K562 (cell line): ENCODE data around the gene USB1. TPM values are rescaled to one million over a fixed set of nuclear protein-coding genes. Genes with fewer than 3 reads are reported as not detected.

ENCODE experiments used
- ATAC-seq: fragments of 200-7000 bp; cut with Tn5 transposase; 3 replicates; pipeline ENCODE4 v1.9.1; 2020; ENCODE audit warnings: moderate library complexity
- BruUV-seq: library from RNA; stranded (reverse); fragments of 400-500 nt; replicated peaks from 2 replicates; lab custom pipeline; 2021; lab: Mats Ljungman, UMichigan
- CTCF ChIA-PET: fragments of 300-600 bp; formaldehyde crosslinking; extraction: SDS; loops from one replicate; lab custom pipeline; 2021; ENCODE audit warnings: low intra/inter-chr PET ratio; lab: Yijun Ruan, JAX
- POLR2A ChIA-PET: fragments of 300-600, 350-650 bp; sonication (Branson Sonifier 250); formaldehyde crosslinking; extraction: SDS; loops from one replicate; lab custom pipeline; 2021; ENCODE audit warnings: antibody characterized with exemption, inconsistent platforms; lab: Yijun Ruan, JAX
- DNase-seq, 4 experiments: peaks; one replicate each; pipeline versions ENCODE4 v3.0.0 to v3.0.0-alpha.2; 2011 to 2018; ENCODE audit warnings: low spot score in 3 of 4, mixed read lengths in 3 of 4; ENCODE audit errors: extremely low read depth in 1 of 4
- FAIRE-seq: peaks from 2 replicates; lab custom pipeline; 2011; peaks lifted over from hg19 to GRCh38; lab: Jason Lieb, UNC
- H2AFZ ChIP-seq: 2 replicates; pipeline ENCODE4 v1.6.0; 2011; ENCODE audit warnings: low read depth, low read length, control low read depth, inconsistent platforms
- H3K27ac ChIP-seq: fragments of 200-600 bp; 3 replicates; pipeline ENCODE4 v1.8.0; 2011; ENCODE audit warnings: low read depth, mild to moderate bottlenecking, control low read depth, inconsistent platforms, low read length, moderate library complexity, mixed read lengths; ENCODE audit errors: extremely low read depth
- H3K27me3 ChIP-seq, 2 experiments: fragments of 300-600 bp in 1 of 2; 2 replicates in 1 of 2; 3 replicates in 1 of 2; pipeline versions ENCODE4 v1.6.0 to v1.8.0; 2011; ENCODE audit warnings: inconsistent platforms in 2 of 2, low read length in 2 of 2, mild to moderate bottlenecking in 1 of 2, mixed read lengths in 1 of 2, moderate library complexity in 1 of 2; ENCODE audit not compliant: control insufficient read depth in 2 of 2, insufficient read depth in 2 of 2
- H3K36me3 ChIP-seq: fragments of 300-600 bp; 3 replicates; pipeline ENCODE4 v1.8.0; 2011; ENCODE audit warnings: mild to moderate bottlenecking, low read length, inconsistent platforms; ENCODE audit not compliant: control insufficient read depth, insufficient read depth
- H3K4me1 ChIP-seq, 2 experiments: fragments of 200-600 bp in 1 of 2; replicated peaks in 1 of 2; 2 replicates in 1 of 2; 3 replicates in 1 of 2; pipeline versions ENCODE4 v1.5.1 to v1.8.0; 2011; ENCODE audit warnings: inconsistent platforms in 2 of 2, low read length in 2 of 2, mild to moderate bottlenecking in 1 of 2, mixed read lengths in 1 of 2, moderate library complexity in 1 of 2; ENCODE audit not compliant: control insufficient read depth in 2 of 2, insufficient read depth in 2 of 2
- H3K4me2 ChIP-seq: 2 replicates; pipeline ENCODE4 v1.6.1; 2011; ENCODE audit warnings: low read length, control low read depth, inconsistent platforms, mixed read lengths; ENCODE audit not compliant: insufficient read depth
- H3K4me3 ChIP-seq: fragments of 200-600 bp; sonication (generic), shearing (Covaris generic); 2 replicates; pipeline ENCODE4 v1.5.1; 2016; ENCODE audit warnings: control low read depth, inconsistent platforms
- H3K79me2 ChIP-seq: fragments of 200-600 bp; 3 replicates; pipeline ENCODE4 v1.8.0; 2011; ENCODE audit warnings: low read length, inconsistent platforms; ENCODE audit not compliant: control insufficient read depth, insufficient read depth
- H3K9ac ChIP-seq, 2 experiments: 2 replicates each; pipeline versions ENCODE4 v1.6.0 to v1.6.1; 2011; ENCODE audit warnings: low read depth in 2 of 2, low read length in 2 of 2, control low read depth in 1 of 2, inconsistent platforms in 1 of 2, mild to moderate bottlenecking in 1 of 2, mixed read lengths in 1 of 2; ENCODE audit not compliant: insufficient read depth in 1 of 2
- H3K9me1 ChIP-seq: one replicate; pipeline ENCODE4 v1.6.0; 2011; ENCODE audit warnings: inconsistent platforms, mild to moderate bottlenecking, low read length, moderate library complexity; ENCODE audit not compliant: control insufficient read depth, insufficient read depth
- H3K9me3 ChIP-seq: replicated peaks from 2 replicates; pipeline ENCODE4 v1.5.1; 2011; ENCODE audit warnings: low read depth, low read length, inconsistent platforms; ENCODE audit not compliant: control insufficient read depth, insufficient read depth
- H4K20me1 ChIP-seq: replicated peaks from 2 replicates; pipeline ENCODE4 v1.6.1; 2011; ENCODE audit warnings: low read length, inconsistent platforms, mixed read lengths; ENCODE audit not compliant: control insufficient read depth, insufficient read depth
- AFF1 ChIP-seq, 2 experiments: fragments of 450-650 bp; IDR thresholded peaks; 2 replicates each; pipeline ENCODE4 v1.6.1; 2018; ENCODE audit warnings: mild to moderate bottlenecking in 2 of 2, low read depth in 1 of 2; ENCODE audit not compliant: partially characterized antibody in 2 of 2
- CTCF ChIP-seq, 3 experiments: IDR thresholded peaks in 2 of 3; conservative IDR thresholded peaks in 1 of 3; 2 replicates each; pipeline ENCODE4 v1.5.1; 2011 to 2012; ENCODE audit warnings: low read length in 3 of 3, mild to moderate bottlenecking in 3 of 3, control low read depth in 2 of 3, improper control_type of control experiment in 1 of 3, inconsistent platforms in 1 of 3, low read depth in 1 of 3, mixed read lengths in 1 of 3, moderate library complexity in 1 of 3; ENCODE audit not compliant: insufficient read depth in 2 of 3
- HNRNPK ChIP-seq: fragments of 200-400 bp; formaldehyde crosslinking; IDR thresholded peaks from one replicate; pipeline ENCODE4 v1.6.1; 2018; ENCODE audit warnings: mild to moderate bottlenecking, low read depth, low read length; ENCODE audit not compliant: poor library complexity, severe bottlenecking
- HNRNPLL ChIP-seq: fragments of 200-400 bp; formaldehyde crosslinking; IDR thresholded peaks from 2 replicates; pipeline ENCODE4 v1.6.1; 2017; ENCODE audit warnings: low read length, low read depth, mild to moderate bottlenecking; ENCODE audit not compliant: poor library complexity, severe bottlenecking
- NEUROD1 ChIP-seq: fragments of 150-350 bp; IDR thresholded peaks from 2 replicates; pipeline ENCODE4 v1.6.1; 2014; ENCODE audit warnings: borderline replicate concordance, low read length, low read depth; ENCODE audit not compliant: partially characterized antibody
- PURB ChIP-seq: sonication (generic); formaldehyde crosslinking; IDR thresholded peaks from 2 replicates; pipeline ENCODE4 v1.9.0; 2021; ENCODE audit warnings: low read depth, mild to moderate bottlenecking, missing genetic modification reagents
- SP1 ChIP-seq: sonication (generic); formaldehyde crosslinking; IDR thresholded peaks from 2 replicates; pipeline ENCODE4 v1.8.1; 2022; ENCODE audit warnings: mild to moderate bottlenecking, missing genetic modification reagents
- TRIM28 ChIP-seq: fragments of 450-650 bp; IDR thresholded peaks from 2 replicates; pipeline ENCODE4 v1.6.1; 2017
- ZNF707 ChIP-seq: fragments of 250-450 bp; sonication (Bioruptor Pico); conservative IDR thresholded peaks from 2 replicates; pipeline ENCODE4 v1.8.0; 2022; ENCODE audit warnings: inconsistent platforms, mild to moderate bottlenecking, moderate library complexity
- WGBS: fragments of 100-300 bp; shearing (Covaris generic); methylation state at CpG from one replicate; pipeline ENCODE4 v1.1.6; 2016; ENCODE audit warnings: low coverage, mixed read lengths; ENCODE audit not compliant: insufficient coverage; ENCODE audit errors: missing lambda C conversion rate; 5-methylcytosine and 5-hydroxymethylcytosine counted together
- in situ Hi-C: fragments of 300-500 bp; cut with MboI; formaldehyde crosslinking; loops from 4 replicates; pipeline ENCODE4 v1.15.0; 2018; ENCODE audit warnings: inconsistent platforms, mixed read lengths
- intact Hi-C: fragments of 100-400 bp; cut with micrococcal nuclease; formaldehyde crosslinking; loops from 2 replicates; pipeline ENCODE4 v1.14.2; 2022
- polyA plus RNA-seq, 8 experiments: library from polyadenylated mRNA; depleted of rRNA in 4 of 8; stranded (reverse) in 5 of 8; unstranded in 3 of 8; fragments of >200 nt; fragmentation: Nextera tagmentation in 2 of 8; fragmentation: Illumina TruSeq in 1 of 8; extraction: Ambion mirVana in 2 of 8; extraction: Trizol in 1 of 8; gene quantifications; 2 replicates each; pipeline versions ENCODE4 v1.2.1 to v1.2.3, GENCODE V29; 2011 to 2014; ENCODE audit warnings: inconsistent platforms in 1 of 8, missing spikeins in 1 of 8
- total RNA-seq, 7 experiments: library from RNA; depleted of rRNA in 6 of 7; stranded (reverse); fragments of >200 nt in 6 of 7; fragmentation: Illumina TruSeq in 2 of 7; extraction: Trizol in 2 of 7; gene quantifications; 2 replicates each; pipeline versions ENCODE4 v1.2.1 to v1.2.3, GENCODE V29; 2011 to 2021; ENCODE audit warnings: low replicate concordance in 1 of 7

USB1 gene
- total and polyA plus RNA-seq, 9 of the 15 experiments (the other 6 are each of a cell fraction or from before 2014, with no cell fraction given) = 11.6 to 73.6 (median 19.4) TPM

- peak; percentile 66 for FAIRE-seq
- 44% methylated on average over 5 of the region's 6 CpGs for WGBS
- no TSS peak for BruUV-seq
Measured at GRCh38 chr16:57999366-57999970, 1.7 kb upstream of the USB1 start.

More at GRCh38 chr16:57999366-57999970, 1.7 kb upstream of the USB1 start:
- intact Hi-C loops = loop anchor here (10.0 kb wide), 1 partner anchor 355 kb away; no protein-coding TSS in a partner anchor
- ChIA-PET CTCF (interaction anchor here (1.0 to 3.2 kb wide), 2 partner anchors 91 to 100 kb away, joined by 3 to 33 read pairs; no protein-coding TSS in a partner anchor), POLR2A (interaction anchor here (0.6 kb wide), 1 partner anchor 1007 kb away, joined by 3 read pairs; no protein-coding TSS in a partner anchor)
- peaks cover 5% of the 10 kb centered on the region for H4K20me1 ChIP-seq
- TF ChIP-seq CTCF (IDR thresholded peaks at IDR 0.05 in 2 of 3, conservative IDR thresholded peaks at IDR 0.05 in 1 of 3; ENCODE audit: insufficient read depth in 2 of 3, low read depth in 1 of 3, low read length in 3 of 3) = 0 out of 6 replicates have a peak, but pooled peaks of 1 of the 3 experiments have one; percentile 2
- TF ChIP-seq ZNF707 = no peak
- TF ChIP-seq NEUROD1 = no peak
- no peak for TF ChIP-seq AFF1 (IDR thresholded peaks at IDR 0.05; ENCODE audit: low read depth in 1 of 2, partially characterized antibody in 2 of 2)
- TF ChIP-seq SP1 = no peak
- no peak for TF ChIP-seq HNRNPK
- TF ChIP-seq TRIM28 = no peak
- no peak for TF ChIP-seq HNRNPLL
- TF ChIP-seq PURB (CRISPR knock-in tag) = no peak
- H3K4me1 ChIP-seq = peaks cover 22 to 34% of the 10 kb centered on the region in 2 experiments; a peak in 4 of 5 replicates
- H2AFZ ChIP-seq = 0 out of 2 replicates have a peak overlapping the region, but pooled peaks have one; percentile 74
- peak overlapping the region; percentile 63 to 96 for H3K9ac ChIP-seq
- peak overlapping the region; percentile 94 for H3K4me3 ChIP-seq
- no peak overlapping the region for H3K27ac ChIP-seq
- peak overlapping the region; percentile 77 for H3K4me2 ChIP-seq
- ATAC-seq (no peak), DNase-seq (no peak)
- H3K9me3 ChIP-seq = no peaks in the 10 kb centered on the region
- peaks cover 4% of the 10 kb centered on the region for H3K9me1 ChIP-seq
- H3K27me3 ChIP-seq = no peaks in the 10 kb centered on the region
- peaks cover 6% of the 10 kb centered on the region; the same call in 2 of the 3 replicates for H3K79me2 ChIP-seq
- peaks cover 31% of the 10 kb centered on the region; the same call in 2 of the 3 replicates for H3K36me3 ChIP-seq
- in situ Hi-C loops = no loop called here
